Measurements from ENCODE around the gene PCDHGB6.
A peak's percentile ranks its signal among the peaks of the same experiment; 100 is the strongest.
"Not testable (repeated sequence)": the region's sequence is repeated elsewhere in the genome, so short reads cannot be mapped to it uniquely, and the experiment has no call there.

PCDHGB6 gene

DNA sequence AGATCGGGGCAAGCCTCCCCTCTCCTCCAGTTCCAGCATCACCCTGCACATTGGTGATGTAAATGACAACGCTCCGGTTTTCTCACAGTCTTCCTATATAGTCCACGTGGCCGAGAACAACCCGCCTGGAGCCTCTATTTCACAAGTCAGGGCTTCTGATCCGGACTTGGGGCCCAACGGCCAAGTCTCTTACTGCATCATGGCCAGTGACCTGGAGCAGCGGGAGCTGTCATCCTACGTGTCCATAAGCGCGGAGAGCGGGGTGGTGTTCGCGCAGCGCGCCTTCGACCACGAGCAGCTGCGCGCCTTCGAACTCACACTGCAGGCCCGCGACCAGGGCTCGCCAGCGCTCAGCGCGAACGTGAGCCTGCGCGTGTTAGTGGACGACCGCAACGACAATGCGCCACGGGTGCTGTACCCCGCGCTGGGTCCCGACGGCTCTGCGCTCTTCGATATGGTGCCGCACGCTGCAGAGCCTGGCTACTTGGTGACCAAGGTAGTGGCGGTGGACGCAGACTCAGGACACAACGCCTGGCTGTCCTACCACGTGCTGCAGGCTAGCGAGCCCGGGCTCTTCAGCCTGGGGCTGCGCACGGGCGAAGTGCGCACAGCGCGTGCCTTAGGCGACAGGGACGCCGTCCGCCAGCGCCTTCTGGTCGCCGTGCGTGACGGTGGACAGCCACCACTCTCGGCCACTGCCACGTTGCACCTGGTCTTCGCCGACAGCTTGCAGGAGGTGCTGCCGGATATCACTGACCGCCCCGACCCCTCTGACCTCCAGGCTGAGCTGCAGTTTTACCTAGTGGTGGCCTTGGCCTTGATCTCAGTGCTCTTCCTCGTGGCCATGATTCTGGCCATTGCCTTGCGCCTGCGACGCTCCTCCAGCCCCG, 18.4 kb upstream of the PCDHGB6 start:
- DNase-seq: no peak

DNA sequence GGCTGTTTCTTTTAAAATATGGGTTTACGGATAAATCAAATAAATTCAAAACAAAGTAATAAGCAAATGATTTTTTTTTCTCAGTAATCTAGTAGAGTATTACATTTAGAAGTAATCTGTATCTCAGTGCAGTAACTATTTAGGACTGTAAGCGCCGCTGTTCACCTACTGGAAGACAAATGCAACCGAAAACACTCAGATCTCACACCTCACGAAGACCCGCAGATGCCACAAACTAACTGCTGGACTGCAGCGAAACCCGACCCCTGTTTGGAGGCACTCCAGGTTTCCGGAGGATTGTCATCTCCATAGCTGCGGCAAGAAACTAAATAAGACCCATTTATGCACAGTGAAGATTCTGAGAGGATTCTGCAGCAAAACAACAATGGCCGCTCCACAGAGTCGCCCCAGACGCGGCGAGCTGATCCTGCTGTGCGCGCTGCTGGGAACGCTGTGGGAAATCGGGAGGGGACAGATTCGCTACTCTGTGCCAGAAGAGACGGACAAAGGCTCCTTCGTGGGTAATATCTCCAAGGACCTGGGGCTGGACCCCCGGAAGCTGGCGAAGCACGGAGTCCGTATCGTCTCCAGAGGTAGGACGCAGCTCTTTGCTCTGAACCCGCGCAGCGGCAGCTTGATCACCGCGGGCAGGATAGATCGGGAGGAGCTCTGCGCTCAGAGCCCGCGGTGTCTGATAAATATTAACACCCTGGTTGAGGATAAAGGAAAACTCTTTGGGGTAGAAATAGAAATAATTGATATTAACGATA, 15.2 kb upstream of the PCDHGB6 start, which contains the start of gene PCDHGA8:
PCDHGA8 (plus strand) TSS at position 205 of the 770 bp plus-strand sequence; CDS start at position 386, 181 bp downstream.
- DNase-seq: no peak

DNA sequence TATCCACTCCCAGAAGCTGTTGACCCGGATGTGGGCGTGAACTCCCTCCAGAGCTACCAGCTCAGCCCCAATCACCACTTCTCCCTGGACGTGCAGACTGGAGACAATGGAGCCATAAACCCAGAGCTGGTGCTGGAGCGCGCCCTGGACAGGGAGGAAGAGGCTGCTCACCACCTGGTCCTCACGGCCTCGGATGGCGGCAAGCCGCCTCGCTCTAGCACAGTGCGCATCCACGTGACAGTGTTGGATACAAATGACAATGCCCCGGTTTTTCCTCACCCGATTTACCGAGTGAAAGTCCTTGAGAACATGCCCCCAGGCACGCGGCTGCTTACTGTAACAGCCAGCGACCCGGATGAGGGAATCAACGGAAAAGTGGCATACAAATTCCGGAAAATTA, 14.6 kb upstream of the PCDHGB6 start:
- no peak for DNase-seq

DNA sequence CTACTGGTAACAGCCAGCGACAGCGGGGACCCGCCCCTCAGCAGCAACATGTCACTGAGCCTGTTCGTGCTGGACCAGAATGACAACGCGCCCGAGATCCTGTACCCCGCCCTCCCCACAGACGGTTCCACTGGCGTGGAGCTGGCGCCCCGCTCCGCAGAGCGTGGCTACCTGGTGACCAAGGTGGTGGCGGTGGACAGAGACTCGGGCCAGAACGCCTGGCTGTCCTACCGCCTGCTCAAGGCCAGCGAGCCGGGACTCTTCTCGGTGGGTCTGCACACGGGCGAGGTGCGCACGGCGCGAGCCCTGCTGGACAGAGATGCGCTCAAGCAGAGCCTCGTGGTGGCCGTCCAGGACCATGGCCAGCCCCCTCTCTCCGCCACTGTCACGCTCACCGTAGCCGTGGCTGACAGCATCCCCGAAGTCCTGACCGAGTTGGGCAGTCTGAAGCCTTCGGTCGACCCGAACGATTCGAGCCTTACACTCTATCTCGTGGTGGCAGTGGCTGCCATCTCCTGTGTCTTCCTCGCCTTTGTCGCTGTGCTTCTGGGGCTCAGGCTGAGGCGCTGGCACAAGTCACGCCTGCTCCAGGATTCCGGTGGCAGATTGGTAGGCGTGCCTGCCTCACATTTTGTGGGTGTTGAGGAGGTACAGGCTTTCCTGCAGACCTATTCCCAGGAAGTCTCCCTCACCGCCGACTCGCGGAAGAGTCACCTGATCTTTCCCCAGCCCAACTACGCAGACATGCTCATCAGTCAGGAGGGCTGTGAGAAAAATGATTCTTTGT, 13.2 kb upstream of the PCDHGB6 start:
- not testable (repeated sequence) for DNase-seq

DNA sequence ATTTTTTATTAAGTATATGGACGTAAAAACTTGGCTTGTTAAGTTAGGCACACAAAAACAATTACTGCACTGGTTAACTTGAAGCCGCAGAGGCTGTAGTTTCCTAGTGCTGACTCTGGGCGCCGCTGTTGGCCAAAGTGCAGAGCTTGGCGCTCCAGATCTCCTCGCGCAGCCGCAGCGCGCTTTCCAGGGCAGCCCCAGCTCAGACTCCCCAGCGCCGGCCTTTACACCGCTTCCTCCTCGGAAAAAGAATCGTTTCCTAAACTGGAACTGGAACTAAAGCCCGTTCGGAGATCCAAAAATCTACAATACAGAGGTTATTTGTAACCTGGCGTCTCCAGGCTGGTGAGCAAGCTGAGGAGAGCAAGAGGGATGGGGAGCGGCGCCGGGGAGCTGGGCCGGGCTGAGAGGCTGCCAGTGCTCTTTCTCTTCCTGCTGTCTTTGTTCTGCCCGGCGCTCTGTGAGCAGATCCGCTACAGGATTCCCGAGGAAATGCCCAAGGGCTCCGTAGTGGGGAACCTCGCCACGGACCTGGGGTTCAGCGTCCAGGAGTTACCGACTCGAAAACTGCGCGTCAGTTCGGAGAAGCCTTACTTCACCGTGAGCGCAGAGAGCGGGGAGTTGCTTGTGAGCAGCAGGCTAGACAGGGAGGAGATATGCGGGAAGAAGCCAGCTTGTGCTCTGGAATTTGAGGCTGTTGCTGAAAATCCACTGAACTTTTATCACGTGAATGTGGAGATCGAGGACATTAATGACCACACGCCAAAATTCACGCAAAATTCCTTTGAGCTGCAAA, 9.9 kb upstream of the PCDHGB6 start, which contains the start of gene PCDHGB5:
PCDHGB5 (plus strand) TSS at position 192 of the 796 bp plus-strand sequence; CDS start at position 373, 181 bp downstream.
- not testable (repeated sequence) for DNase-seq

DNA sequence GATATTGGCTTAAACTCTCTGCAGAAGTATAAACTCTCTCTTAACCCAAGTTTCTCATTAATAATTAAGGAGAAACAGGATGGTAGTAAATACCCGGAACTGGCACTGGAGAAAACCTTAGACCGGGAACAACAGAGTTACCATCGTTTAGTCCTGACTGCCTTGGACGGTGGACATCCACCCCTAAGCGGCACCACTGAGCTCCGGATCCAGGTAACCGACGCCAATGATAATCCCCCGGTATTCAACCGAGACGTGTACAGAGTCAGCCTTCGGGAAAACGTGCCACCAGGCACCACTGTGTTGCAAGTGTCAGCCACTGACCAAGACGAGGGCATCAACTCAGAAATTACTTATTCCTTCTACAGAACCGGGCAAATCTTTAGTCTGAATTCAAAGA, 9.2 kb upstream of the PCDHGB6 start:
- DNase-seq: no peak

DNA sequence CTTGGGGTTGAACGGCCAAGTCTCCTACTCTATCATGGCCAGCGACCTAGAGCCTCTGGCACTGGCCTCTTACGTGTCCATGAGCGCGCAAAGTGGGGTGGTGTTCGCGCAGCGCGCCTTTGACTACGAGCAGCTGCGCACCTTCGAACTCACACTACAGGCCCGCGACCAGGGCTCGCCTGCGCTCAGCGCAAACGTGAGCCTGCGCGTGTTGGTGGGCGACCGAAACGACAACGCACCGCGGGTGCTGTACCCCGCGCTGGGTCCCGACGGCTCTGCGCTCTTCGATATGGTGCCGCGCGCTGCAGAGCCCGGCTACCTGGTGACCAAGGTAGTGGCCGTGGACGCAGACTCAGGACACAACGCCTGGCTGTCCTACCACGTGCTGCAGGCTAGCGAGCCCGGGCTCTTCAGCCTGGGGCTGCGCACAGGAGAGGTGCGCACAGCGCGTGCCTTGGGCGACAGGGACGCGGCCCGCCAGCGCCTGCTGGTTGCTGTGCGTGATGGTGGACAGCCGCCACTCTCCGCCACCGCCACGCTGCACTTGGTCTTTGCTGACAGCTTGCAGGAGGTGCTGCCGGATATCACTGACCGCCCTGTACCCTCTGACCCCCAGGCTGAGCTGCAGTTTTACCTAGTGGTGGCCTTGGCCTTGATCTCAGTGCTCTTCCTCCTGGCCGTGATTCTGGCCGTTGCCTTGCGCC, 8.1 kb upstream of the PCDHGB6 start:
- no peak for DNase-seq

DNA sequence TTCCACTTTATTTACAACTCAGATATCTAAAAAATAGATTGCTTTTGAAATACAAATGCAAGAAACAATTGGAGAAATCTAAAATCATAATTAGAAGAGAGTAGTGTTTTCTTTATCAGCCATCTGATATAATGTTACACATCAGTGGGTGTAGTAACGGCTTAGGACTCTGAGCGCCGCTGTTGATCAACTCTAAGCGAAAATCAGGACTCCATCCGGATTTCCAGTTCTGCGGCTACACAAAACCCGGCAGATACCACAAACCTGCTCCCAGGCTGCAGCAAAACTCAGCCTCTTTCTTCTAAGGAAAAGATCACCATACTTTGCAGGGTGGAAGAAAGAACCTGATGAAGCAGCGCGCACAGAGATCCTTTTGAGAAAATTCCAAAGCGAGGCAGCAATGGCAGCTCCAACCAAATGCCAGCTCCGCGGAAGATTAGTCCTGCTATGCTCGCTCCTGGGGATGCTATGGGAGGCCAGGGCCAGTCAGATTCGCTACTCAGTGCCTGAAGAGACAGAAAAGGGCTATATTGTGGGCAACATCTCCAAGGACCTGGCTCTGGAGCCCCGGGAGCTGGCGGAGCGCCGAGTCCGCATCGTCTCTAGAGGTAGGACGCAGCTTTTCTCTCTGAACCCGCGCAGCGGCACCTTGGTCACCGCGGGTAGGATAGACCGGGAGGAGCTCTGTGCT, 5.1 kb upstream of the PCDHGB6 start, which contains the start of gene PCDHGA9:
PCDHGA9 (plus strand) TSS at position 226 of the 691 bp plus-strand sequence; CDS start at position 401, 175 bp downstream.
- no peak for DNase-seq

DNA sequence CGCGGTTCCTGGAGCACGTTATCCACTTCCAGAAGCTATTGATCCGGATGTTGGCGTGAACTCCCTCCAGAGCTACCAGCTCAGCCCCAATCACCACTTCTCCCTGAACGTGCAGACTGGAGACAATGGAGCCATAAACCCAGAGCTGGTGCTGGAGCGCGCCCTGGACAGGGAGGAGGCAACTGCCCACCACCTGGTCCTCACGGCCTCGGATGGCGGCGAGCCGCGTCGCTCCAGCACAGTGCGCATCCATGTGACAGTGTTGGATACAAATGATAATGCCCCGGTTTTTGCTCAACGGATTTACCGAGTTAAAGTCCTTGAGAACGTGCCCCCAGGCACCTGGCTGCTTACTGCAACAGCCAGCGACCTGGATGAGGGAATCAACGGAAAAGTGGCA, 4.4 kb upstream of the PCDHGB6 start:
- DNase-seq: no peak

DNA sequence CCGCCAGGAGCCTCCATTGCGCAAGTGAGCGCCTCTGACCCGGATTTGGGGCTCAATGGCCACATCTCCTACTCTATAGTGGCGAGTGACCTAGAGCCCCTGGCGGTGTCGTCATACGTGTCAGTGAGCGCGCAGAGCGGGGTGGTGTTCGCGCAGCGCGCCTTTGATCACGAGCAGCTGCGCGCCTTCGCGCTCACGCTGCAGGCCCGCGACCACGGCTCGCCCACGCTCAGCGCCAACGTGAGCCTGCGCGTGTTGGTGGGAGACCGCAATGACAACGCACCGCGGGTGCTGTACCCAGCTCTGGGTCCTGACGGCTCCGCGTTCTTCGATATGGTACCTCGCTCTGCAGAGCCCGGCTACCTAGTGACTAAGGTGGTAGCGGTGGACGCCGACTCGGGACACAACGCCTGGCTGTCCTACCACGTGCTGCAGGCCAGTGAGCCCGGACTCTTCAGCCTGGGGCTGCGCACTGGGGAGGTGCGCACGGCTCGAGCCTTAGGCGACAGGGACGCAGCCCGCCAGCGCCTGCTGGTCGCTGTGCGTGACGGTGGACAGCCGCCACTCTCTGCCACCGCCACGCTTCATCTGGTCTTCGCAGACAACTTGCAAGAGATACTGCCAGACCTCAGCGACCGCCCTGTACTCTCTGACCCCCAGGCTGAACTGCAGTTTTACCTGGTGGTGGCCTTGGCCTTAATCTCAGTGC, 1.9 kb downstream of the PCDHGB6 start:
- DNase-seq: no peak

DNA sequence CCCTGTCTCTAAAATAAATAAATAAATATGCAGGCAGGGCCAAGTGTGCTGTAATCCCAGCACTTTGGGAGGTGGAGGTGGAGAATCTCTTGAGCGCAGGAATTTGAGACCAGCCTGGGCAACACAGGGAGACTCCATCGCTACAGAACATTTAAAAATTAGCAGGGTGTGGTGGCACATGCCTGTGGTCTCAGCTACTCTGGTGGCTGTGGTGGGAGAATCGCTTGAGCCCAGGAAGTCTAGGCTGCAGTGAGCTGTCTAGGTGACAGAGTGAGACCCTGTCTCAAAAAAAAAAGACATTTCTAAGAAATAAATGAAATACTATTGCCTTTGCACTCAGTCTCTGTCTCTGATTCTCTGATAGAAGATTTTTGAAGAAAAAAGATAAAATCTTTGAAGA, 3.8 kb downstream of the PCDHGB6 start:
- DNase-seq: no peak

DNA sequence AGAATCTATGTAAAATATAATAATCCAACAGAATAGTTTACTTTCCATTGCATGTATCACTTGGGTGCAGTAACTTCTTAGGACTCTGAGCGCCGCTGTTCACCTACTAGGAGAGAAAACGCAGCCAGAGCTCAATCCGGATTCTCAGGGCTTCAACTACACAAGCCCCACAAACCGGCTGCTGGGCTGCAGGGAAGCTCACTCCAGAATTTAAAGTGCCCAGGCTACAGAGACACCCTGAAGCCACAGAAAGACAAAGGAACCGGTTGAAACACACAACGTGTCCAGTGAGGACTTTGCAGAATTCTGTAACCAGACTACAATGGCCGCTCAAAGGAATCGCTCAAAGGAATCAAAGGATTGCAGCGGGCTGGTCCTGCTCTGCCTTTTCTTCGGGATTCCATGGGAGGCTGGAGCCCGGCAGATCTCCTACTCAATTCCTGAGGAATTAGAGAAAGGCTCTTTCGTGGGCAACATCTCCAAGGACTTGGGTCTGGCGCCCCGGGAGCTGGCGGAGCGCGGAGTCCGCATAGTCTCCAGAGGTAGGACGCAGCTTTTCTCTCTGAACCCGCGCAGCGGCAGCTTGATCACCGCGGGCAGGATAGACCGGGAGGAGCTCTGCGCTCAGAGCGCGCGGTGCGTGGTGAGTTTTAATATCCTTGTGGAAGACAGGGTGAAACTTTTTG, 5.2 kb downstream of the PCDHGB6 start, which contains the start of gene PCDHGA10:
PCDHGA10 (plus strand) TSS at position 134 of the 686 bp plus-strand sequence; CDS start at position 323, 189 bp downstream.
- peak; percentile 1 for DNase-seq

DNA sequence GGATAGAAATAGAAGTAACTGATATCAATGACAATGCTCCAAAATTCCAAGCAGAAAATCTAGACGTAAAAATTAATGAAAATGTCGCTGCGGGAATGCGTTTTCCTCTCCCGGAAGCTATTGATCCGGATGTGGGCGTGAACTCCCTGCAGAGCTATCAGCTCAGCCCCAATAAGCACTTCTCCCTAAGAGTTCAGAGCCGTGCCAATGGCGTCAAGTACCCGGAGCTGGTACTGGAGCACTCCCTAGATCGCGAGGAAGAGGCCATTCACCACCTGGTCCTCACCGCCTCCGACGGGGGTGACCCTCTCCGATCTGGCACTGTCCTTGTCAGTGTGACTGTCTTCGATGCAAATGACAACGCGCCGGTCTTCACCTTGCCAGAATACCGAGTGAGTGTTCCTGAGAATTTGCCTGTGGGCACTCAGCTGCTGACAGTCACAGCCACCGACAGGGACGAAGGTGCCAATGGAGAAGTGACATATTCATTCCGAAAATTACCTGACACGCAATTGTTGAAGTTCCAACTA, 5.8 kb downstream of the PCDHGB6 start:
- DNase-seq: no peak

DNA sequence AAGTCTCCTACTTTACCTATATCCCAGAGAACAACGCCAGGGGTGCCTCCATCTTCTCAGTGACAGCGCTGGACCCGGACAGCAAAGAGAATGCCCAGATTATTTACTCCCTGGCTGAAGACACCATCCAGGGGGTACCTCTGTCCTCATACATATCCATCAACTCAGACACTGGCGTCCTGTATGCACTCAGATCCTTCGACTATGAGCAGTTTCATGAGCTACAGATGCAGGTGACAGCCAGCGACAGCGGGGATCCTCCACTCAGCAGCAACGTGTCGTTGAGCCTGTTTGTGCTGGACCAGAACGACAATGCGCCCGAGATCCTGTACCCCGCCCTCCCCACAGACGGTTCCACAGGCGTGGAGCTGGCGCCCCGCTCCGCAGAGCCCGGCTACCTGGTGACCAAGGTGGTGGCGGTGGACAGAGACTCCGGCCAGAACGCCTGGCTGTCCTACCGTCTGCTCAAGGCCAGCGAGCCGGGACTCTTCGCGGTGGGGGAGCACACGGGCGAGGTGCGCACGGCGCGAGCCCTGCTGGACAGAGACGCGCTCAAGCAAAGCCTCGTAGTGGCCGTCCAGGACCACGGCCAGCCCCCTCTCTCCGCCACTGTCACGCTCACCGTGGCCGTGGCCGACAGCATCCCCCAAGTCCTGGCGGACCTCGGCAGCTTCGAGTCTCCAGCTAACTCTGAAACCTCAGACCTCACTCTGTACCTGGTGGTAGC, 6.9 kb downstream of the PCDHGB6 start:
- not testable (repeated sequence) for DNase-seq

DNA sequence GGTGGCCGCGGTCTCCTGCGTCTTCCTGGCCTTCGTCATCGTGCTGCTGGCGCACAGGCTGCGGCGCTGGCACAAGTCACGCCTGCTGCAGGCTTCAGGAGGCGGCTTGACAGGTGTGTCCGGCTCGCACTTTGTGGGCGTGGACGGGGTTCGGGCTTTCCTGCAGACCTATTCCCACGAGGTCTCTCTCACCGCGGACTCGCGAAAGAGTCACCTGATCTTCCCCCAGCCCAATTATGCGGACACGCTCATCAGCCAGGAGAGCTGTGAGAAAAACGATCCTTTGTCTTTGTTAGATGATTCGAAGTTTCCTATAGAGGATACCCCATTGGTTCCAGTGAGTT, 7.4 kb downstream of the PCDHGB6 start:
- not testable (repeated sequence) for DNase-seq

DNA sequence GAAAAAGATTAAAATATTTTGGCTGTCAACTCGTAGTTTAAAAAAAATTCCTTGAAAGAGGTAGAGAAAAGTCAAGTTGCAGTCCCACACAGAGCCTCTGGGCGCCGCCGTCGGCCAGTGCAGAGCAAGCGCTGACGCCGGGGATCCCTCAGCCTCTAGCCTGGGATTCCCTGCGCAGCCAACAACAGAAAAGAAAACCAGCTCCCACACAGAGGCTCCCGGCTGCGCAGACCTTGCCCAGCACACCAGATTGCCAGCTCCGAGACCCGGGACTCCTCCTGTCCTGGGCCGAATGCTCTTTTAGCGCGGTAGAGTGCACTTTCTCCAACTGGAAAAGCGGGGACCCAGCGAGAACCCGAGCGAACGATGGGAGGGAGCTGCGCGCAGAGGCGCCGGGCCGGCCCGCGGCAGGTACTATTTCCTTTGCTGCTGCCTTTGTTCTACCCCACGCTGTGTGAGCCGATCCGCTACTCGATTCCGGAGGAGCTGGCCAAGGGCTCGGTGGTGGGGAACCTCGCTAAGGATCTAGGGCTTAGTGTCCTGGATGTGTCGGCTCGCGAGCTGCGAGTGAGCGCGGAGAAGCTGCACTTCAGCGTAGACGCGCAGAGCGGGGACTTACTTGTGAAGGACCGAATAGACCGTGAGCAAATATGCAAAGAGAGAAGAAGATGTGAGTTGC, 9.8 kb downstream of the PCDHGB6 start, which contains the start of gene PCDHGB7:
PCDHGB7 (plus strand) TSS at position 184 of the 679 bp plus-strand sequence; CDS start at position 367, 183 bp downstream.
- not testable (repeated sequence) for DNase-seq
